SIG-M5 treated with dmso at 0.1 percent for 504 hours (cell line): ENCODE results near the gene C10orf105.
A peak's percentile ranks its signal among the peaks of the same experiment; 100 is the strongest.

ENCODE experiments used
- DNase-seq: peaks from one replicate; lab custom pipeline; 2025; ENCODE audit not compliant: unreplicated experiment; lab: John Stamatoyannopoulos, UW

Gene C10orf105

DNA sequence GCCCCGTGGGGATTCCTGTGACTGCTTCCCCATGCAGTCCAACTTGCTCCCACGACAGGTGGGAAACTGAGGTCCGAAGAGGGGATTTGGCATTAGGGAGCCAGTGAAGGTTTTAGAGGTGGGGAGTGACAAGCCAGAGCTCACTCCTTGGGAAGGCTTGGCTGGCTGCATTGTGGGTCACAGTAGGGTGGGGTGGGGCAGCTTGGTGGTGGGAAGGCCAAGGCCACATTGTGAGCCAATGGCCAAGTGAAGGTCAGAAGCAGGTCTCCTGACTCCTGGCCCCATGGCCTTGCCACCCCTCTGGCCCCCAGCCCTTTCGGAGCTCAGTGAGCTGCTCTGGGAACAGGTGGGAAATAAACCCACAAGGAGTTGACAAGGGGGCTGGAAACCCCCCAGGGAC lies 2.5 kb downstream of the C10orf105 start:
- no peak for DNase-seq

DNA sequence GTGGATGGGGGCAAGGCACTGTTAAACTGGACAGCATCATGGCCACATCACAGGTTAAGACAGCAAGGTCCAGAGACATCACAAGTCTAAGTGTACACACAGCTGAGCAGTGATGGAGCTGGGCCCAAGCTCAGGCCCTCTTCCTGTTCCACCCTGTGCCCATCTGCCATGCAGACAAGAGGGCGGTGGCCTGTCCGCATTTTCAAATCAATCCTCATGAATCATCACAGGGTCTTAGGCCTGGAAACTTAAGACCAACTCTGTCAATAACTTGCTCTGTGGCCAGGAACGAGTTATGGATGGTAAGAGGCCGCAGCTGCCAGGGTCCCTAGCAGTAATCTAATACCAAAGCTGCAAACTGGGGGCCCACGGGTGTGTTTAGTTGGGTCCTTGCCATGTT lies 3.2 kb downstream of the C10orf105 start:
- no peak for DNase-seq

DNA sequence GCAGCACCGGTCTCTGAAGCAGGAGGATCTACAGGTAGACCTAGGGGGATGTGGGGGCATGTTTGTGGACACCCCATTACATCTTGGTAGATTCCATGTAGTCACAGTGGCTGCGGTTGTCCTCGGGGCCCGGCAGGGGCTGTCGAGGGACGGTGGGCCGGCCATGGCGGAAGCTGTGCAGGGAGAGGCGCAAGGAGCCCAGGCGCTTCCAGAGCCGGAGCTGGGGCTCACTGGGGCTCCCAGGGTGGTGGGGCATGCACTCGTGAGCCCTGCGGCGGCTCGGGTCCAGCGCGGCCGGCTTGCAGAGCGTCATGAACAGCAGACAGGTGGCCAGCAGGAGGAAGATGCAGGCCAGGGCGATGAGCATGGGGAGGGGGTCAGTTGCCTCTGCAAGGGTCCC lies 3.7 kb downstream of the C10orf105 start:
- no peak for DNase-seq

DNA sequence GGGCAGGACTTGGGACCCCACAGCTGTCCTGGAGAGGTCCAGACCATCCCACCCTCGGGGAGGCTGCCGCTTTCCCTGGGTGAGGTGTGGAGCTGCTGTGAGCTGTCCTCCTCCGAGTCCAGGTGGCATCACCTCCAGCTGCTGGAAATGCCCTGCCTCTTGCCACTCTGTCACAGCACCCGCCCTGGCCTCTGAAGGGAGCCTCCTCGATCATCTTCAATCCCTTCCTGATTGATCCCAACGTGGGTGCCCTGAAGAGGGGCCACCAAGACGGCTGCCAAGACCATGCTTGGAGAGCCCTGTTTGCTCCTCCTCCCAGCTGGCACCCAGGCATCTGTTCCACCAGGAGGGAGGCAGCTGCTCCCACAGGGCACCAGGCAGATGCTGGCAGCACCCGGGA lies 4.6 kb downstream of the C10orf105 start:
- no peak for DNase-seq

DNA sequence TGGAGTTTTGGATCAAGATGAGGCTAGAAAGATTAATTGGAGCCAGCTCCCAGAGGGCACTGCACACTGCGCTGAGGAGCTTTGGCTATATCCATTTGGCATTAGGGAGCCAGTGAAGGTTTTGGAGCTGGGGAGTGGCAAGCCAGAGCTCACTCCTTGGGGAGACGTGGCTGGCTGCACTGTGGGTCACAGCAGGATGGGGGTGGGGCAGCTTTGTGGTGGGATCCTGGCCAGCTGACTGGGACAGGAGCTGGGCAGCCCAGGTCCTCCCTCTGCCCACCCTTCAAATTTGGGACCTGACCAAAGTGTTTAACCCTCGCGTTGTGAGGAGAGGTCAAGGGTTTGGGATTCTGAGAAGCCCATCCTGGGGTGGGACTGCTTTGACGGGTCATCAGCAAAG lies 5.0 kb downstream of the C10orf105 start:
- no peak for DNase-seq

DNA sequence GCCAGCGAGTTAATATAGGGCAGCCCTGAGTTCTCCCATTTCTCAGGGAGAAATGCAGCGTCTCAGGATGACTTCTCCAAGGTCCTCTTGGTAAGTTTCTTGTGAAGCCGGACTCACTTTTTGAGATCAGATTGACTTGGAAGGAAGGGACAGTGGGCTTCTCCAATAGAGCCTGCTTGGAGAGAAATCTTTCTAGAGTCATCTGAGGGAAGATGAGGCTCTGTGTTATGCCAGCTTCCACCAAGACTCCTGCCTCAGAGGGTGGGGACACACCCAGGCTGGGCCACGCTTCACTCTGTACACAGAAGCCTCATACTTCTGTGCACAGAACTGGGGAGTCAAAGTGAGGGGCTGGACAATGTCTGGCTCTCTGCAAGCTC lies 5.6 kb downstream of the C10orf105 start:
- DNase-seq = no peak

DNA sequence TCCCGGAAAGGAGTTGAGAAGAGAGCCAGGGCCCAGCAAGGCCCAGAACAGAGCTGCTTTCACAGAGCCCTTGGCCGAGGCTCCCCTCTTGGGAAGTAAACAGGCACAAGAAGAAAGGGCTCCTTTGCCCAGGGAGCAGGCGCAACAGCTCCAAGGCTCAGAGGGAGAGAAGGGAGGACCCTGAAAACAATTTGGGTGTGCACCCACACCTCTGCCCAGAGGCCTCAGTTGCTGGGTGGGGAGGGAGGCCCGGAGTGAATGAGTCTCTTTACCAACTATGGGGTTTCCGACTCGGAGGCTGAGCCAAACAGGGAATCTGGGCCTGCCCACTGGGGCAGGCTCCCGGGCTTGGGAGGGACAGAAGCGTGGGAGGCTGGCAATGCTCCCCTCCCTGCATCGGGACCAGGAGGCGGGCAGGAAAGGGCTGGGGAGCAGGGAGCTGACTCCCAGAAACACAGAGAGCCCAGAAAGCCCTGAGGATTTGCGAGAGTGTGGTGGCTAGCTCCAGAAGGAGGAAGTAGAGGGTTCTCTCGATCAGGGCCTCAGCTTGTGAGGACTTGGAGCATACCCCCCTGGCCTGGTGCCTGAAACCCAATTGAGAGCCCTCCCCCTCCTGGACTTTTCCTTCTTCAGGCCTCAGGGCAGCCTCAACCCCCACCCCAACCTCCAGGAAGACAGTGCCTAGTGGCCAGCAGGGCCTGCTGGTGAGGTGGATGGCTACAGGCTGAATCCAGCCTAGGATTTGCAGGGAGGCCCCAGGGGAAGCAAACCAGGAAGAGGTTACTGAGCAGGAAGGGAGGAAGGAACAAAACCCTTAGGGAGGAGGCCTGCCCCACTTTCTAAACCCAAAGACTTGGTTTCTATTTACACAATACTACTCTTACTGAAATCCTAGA lies 6.2 kb downstream of the C10orf105 start:
- peak; percentile 91 for DNase-seq

DNA sequence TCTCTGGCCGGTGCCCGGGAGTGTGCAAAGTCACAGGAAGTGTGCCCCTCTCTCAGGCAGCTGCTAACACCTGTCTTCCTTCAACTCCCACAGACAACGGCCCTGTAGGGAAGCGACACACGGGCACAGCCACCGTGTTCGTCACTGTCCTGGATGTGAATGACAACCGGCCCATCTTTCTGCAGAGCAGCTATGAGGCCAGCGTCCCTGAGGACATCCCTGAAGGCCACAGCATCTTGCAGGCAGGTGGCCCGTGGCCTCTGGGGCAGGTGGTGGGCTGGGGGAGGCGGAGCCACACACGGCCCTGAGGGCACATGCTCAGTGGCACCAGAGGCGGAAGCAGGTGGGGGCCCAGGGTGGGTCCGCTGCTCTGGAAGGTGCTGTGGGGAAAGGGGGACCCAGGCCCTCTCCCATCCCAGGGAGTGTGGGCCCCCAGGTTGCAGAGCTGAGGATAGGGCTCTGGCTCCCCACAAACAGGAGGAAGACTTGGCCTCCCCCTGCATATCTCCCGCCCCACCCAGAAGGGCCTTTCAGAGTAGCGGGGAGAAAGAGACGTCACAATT lies 6.9 kb downstream of the C10orf105 start:
- no peak for DNase-seq

DNA sequence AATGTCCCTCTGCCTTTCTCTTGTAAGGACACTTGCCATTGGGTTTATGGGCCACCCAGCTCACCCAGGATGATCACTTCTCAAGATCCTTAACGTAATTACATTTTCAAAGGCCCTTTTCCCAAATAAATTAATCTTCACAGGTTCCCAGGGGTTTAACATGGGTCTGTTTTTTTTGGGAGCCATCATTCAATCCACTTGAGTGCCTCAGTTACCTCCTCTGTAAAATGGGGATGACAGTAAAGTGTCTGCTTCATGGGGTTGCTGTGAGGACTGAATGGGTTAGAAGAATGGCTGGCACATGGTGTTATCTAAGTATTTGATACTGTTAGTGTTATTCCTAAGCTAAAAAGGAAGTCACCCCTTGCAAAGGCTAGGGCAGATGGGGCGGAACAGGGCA lies 7.4 kb downstream of the C10orf105 start:
- no peak for DNase-seq

DNA sequence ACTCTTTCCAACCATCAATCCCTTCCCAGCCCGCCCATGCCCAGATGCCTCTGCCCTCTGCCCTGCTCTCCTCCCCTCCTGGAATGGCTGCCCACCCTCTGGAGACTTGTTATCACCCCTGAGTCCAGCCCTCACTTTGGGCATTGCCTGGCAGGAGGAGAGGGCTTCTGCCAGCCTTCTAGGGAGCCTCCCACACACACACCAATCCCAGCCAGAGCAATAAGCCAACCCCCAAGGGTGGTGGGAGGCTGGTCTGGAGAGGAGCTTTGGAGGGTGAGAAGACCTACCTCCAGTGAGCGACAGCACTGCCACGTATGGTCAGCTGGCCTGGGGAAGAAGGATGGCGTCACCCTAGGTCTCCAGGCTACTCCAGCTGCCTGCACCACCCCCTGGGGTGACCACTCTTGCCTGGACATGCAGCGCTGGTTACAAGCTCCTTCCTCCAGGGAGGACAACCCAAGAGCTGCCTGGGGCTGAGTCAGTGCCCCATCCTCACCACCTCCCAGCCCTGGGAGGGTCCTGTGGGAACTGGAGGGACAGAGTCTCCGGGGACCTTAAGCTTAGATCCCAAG lies 8.4 kb downstream of the C10orf105 start:
- no peak for DNase-seq

DNA sequence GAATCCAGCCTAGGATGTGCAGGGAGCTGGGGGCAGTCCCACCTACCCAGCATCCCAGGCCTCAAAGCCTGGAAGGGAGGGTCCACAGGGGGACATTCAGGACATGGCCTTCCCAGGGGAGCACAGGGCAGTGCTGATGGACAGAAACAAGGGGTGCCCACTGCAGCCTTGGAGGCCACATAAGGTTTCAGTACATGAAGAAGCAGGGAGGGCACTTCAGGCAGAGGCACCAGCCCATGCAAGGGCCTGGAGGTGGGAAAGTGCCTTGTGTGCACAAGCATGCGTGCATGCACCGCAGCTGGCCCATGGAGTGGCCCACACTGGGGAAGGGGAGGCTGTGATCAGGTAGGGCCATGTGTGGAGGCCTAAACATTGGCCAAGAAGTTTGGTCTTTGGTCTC lies 9.1 kb downstream of the C10orf105 start:
- no peak for DNase-seq

DNA sequence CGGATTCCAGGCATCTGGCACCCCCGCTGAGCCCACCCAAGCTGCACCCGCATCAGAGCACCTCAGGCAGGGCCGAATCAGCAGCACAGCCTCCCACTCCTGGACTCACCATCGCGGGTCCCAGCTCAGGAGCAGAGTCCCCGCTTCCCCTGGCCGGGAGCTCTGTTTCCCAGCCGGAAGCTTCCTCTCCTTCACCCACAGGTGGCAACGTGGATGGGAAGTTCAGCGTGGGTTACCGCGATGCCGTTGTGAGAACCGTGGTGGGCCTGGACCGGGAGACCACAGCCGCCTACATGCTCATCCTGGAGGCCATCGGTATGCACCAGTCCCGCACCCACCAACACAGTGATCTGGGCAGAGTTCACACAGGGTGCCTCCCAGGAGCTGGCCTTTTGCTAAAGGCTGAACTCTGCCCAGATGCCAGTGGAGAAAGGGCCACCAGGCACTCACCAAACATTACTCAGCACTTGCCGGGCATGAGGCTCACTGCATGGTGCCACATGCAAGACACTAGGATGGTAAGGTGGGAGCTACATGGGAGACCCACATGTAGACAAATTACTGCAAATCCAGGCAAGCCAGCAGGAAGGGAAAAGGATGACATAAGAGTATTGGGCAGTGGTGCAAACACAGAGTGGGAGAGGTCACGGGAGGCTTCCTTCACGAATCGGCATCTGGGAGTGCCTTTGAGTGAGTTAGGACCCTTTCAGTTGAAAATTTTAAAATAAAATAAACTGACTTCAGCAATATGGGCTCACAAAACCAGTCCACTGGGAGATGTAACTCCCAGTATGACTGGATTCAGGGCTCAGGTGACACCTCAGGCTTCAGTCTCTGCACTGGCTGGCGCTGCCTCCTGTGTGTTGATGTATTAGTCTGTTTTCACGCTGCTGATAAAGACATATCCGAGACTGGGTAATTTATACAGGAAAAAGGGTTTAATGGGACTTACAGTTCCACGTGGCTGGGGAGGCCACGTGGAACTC lies 10.4 kb downstream of the C10orf105 start:
- no peak for DNase-seq

DNA sequence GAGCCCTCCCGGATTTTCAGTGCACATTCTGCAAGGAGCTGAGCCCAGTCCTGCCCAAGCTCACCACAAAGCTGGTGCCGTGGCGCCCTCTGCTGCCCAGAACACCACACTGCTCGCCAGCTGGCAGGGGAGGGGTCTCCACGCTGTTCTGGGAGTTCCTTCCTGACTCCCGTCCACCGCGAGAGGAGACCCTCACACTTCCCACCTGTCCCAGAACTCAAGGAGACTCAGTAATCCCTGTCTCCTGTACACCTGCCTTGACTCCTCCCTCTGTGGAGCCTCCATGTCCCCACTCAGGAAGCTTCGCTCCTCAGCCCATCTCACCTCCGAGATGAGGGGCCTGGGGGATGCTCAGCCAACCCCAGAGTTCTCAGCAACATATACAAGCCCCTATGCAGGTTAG lies 11.3 kb downstream of the C10orf105 start:
- DNase-seq = peak; percentile 12

DNA sequence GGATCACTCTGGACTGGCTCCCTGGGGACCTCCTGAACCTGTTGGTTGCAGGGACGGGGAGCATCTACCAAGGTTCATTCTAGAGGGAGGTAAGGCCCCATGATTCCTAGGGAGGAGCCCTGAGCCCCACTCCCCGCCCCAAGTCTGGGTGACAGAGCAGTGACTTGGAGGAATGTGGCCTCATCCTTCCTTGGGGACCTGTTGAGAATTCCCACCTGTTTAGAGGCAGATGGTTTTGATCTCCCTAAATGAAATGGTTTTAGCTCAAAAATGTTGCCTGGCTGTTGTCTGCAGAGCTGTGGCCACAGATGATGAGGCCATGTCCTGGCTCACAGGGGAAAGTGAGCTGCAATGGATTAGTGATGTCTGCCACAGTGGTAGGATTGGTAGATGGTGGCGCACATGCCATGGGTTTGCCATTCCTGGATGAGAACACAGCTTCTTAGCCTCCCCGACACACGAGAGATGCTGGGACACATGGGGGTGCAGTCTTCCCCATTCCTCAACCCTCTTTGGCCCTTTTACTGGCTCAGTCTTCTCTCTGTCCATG lies 12.3 kb downstream of the C10orf105 start:
- no peak for DNase-seq

DNA sequence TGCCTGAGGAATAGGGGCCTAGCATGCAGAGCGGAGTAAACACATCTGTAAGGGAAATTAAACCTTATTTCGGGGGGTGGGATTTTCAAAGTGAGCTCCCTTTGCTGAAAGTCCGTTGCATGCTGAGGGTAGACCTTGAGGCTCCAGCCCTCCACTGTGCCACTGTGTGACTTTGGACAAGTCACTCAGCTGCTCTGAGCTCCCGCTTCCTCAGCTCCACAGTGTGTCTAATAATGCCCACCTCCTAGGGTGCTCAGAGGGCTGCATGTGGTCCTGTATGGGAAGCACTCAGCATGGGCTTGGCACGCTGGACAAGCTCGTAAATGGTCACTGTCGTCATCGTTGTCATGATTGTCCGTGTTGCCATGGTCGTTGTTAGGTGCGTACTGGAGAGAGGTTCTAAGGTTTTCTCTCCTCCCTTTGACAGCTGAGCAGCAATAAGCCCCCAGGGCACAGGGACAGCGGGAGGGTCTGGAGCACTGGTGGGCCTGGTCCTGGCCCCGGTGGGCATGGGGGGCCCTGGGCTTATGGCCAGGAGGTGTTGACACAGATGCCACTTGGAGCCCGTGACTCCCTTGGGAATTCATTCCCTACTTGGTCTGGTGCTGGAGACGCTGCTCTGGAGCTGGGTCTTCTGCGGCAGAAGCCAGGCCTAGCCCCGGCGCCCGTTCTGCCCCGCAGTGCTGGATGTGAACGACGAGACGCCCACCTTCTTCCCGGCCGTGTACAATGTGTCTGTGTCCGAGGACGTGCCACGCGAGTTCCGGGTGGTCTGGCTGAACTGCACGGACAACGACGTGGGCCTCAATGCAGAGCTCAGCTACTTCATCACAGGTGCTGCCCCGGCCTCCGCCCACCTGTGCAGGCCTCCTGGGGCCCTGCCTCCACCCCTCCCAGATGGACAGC lies 13.1 kb downstream of the C10orf105 start:
- DNase-seq = no peak

DNA sequence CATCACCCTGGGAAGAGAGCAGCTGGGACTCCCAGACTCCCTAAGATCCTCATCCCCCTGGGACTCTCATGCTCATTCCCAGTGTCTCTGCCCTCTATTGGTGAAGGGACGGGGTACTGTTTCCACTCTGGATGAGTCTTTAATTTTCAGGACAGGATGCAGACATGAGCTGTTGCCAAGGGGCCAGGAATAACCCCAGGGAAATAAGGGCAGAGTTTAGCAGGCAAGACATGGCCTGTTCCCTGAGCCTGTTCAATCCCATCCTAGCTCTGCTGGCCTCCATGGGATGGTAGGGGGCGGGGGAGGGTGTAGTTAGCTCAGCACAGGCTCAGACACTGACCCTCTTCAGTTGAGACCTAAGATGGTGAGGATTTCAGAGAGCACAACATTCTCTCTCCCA lies 14.0 kb downstream of the C10orf105 start:
- DNase-seq = no peak

DNA sequence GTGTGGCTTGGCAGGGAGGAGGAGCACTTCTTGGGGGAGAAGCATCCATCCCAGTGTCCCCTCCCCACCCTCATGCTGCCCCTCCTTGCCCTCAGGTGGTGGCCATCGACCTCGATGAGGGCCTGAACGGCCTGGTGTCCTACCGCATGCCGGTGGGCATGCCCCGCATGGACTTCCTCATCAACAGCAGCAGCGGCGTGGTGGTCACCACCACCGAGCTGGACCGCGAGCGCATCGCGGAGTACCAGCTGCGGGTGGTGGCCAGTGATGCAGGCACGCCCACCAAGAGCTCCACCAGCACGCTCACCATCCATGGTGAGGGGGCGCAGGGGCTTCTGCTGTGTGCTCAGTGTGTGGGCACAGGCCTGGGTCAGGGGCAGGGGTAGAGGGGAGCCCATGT lies 14.8 kb downstream of the C10orf105 start:
- no peak for DNase-seq

DNA sequence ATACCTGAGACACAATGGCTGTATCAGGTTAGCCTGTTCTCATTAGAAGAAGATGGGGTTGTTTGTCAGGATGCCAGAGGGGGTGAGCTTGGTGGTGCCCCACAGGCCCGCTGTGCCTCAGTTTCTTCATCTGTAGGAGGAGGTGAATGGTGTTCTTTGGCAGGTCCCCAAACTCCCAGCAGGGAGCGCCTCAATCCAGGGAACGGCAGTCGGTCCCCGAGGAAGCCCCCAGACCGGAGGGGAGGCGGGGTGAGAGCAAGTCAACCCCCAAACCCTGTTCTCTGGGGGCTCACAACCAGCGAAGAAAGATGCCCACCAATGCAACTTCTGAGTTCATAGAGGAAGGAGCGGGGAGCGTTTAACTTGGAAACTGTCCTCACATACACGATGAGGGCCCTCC lies 16.0 kb downstream of the C10orf105 start:
- DNase-seq = no peak

DNA sequence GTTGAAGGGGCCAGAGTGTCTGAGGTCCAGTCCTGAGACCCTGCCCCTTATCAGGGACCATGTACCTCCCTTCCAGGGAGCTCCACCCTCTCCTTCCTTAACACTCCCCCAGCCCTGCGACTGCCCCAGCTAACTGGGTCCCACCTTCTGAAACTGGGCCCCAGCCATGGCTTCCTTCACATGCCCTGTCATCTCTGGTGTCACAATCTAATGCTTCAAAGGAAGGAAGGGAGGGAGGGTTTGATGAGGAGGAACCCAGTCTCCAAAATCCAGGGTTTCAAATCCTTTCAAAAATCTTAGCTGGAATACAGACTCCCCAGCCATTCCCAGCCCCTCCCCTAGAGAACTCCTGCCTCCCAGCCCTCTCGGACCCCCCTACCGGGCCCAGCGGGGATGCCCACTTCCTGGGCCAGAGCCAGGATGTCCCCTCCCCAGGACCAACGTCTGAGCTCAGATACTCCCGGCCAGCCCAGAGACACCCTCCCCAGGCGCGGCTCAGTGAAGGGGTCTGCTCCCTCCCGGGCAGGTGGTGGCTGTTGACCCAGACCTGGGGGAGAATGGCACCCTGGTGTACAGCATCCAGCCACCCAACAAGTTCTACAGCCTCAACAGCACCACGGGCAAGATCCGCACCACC lies 18.0 kb downstream of the C10orf105 start:
- peak; percentile 17 for DNase-seq
